NCI-H187 treated with DMSO at 0.1 percent for 48 hours (cell line): ENCODE measurements around the gene CECR2.

ENCODE experiments used
- DNase-seq: peaks from one replicate; lab custom pipeline; 2025; lab: John Stamatoyannopoulos, UW

The CECR2 gene

DNA sequence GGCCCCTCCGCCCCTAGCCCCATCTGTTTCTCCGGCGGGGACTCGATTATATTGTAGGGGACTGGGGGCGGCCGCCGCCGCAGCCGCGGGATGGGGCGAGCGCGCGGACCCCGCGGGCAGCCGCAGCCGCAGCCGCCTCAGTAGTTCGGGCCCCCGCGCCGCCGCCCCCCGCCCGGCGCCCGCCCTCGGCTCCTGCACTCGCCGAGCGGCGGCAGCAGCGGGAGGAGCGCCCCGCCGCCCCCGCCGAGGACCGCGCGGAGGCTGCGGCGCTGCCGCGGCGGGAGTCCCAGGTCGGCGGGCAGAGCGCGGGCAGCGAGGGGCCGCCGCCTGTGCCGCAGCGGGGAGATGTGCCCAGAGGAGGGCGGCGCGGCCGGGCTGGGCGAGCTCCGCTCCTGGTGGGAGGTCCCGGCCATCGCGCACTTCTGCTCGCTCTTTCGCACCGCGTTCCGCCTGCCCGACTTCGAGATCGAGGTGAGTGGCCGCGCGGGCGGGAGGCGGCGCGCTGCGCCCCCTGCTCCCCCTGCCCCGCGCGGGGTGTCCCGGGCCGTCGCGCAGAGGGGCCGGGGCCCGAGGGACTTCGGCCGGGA is at the start of gene CECR2:
Gene CECR2, plus strand, starts transcription at position 22 of the 587 bp plus-strand sequence. Its CDS starts 324 bp downstream, at position 346.
- no peak for DNase-seq

DNA sequence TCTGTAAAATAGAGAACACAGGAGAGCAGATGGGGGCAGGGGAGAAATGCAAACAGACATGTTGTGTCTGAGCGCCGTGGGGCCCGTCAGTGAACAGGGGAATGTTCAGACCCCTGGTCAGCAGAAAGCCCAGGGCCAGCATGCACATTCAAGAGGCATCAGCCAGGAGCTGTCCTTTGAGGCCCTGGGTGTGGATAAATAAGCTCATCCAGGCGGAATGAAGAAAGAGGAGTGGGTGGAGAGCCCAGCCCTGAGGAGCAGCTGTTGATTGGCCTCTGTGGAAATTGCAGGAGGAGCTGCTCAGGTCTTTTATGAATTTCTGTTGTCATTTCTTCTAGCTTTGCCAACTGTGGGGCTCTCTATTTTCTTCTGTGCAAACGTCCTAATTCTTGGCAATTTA is 49.7 kb upstream of the CECR2 start:
- DNase-seq, result no peak

DNA sequence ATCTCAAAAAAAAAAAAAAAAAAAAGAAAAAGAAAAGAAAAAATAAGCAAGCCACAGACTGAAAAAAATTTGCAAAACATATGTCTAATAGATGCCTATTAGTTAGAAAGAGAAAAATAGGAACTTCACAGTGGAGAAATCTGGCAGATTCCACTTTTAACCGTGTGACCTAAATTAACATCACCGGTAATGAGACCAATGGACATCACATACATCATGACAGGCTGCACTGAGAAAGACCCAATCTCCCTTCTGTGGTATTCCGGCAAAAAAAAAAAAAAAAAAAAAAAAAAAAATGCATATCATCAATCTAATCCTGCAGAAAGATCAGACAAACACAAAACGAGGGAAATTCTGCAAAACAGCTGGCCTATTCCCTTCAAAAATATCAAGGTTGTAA is 46.7 kb upstream of the CECR2 start:
- no peak for DNase-seq

DNA sequence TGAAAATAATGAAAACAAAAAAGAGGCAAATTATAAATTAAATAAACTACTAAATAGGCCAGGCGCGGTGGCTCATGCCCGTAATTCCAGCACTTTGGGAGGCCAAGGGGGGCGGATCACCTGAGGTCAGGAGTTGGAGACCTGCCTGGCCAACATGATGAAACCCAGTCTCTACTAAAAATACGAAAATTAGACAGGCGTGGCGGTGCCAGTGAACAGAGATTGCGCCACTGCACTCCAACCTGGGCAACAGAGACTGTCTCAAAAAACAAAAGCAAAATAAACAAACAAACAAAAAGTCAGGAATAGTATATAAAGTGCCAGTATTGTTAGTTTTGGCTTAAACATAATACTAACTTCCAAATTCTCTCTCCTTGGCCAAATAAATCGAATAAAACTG is 37.6 kb upstream of the CECR2 start:
- no peak for DNase-seq

DNA sequence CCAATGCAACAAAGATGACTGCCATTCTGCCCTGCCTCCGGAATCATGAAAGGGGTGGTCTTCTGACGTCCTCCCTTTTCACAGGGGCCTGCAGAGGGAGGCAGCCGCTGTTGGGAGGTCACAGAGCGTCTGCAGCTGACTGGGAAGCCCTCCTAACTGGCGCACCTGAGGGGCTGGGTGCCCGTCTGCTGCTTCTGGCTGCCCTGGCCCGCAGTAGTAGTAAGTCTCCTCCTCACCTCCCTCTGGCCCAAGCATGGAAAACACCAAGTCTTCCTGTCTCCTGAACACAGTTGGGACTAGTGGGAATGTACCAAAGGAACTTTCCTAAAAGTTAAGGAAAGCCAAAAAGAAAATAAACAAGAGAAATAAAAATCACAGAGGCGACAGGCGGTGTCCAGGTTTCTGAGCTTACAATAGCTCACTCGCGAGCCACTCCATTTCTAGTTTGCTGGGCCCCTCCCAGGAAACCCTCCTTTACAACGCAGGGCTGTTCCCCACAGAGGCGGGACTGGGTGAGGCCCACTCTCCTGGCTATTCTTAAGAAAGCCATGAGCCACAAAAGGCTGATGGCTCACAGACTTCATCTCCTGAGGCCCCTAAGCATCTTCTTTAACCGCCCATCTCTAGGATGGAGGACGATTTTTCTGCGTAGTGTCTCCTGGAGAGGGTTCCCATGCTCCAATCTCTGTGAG is 37.0 kb upstream of the CECR2 start:
- no peak for DNase-seq

DNA sequence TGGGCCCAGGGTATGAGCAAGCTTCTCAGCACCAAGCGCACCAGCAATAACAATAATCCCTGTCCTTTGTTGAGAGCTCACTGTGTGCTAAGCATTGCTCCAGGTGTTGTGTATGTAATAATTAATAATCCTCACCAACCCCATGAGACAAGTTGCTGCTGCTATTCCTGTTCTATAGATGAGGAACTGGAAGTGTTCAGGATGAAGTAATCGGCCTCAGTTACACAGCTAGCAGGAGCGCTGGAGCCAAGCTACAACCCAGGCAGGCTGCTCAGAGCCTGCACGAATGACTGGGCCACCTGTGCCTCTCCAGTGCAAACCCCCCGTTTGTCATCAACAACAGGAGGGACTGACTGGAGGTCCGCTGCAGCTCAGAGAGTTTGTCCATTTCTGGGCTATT is 35.2 kb upstream of the CECR2 start:
- no peak for DNase-seq

DNA sequence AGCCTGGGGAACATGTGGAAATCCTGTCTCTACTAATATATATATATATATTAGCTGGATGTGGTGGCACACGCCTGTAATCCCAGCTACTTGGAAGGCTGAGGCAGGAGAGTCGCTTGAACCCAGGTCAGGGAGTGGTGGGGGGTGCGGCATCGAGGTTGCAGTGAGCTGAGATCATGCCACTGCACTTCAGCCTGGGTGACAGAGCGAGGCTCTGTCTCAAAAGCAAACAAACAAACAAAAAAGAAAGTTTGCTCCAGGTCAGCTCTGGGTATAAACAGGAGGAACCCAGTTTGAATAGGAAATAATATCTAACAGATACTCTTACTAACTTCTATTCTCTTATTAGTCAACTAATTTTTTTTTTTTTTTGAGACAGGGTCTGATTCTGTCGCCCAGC is 34.3 kb upstream of the CECR2 start:
- DNase-seq, result no peak

DNA sequence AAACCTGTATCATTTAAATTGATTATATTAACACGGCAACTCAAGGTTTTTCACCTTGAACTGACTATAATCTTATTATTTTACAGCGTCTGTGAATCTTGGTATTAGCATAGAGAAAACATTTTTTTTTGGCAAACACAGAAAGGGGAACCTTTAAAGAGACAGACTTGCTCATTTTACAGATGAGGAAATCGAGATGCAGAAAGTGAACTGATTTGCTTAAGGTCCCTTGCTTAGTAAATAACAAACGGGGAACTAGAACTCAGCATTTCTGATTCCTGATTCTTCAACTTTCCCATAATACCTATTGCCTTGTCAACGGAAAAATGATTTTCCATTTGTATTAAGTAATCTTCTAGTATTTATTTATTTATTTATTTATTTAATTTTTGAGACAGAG is 33.2 kb upstream of the CECR2 start:
- no peak for DNase-seq

DNA sequence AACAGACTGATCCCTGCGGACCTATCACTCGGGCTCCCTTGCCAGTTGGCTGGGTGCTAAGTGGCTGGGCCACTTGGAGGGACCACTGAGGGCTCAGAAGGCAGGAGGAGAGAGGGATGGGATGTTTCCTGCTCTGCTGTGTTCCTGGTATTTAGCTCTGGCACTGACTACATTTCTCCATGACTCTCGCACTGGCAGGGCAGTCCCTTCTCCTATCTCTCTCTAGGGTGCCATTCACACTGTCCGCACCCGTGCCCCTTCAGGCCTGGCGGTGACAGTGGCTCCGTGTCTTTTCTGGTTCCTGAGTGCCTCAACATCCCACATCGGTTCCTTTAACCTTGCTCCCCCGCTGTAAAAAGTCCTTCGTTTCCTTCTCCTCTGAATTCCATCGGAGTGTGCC is 31.6 kb upstream of the CECR2 start:
- no peak for DNase-seq

DNA sequence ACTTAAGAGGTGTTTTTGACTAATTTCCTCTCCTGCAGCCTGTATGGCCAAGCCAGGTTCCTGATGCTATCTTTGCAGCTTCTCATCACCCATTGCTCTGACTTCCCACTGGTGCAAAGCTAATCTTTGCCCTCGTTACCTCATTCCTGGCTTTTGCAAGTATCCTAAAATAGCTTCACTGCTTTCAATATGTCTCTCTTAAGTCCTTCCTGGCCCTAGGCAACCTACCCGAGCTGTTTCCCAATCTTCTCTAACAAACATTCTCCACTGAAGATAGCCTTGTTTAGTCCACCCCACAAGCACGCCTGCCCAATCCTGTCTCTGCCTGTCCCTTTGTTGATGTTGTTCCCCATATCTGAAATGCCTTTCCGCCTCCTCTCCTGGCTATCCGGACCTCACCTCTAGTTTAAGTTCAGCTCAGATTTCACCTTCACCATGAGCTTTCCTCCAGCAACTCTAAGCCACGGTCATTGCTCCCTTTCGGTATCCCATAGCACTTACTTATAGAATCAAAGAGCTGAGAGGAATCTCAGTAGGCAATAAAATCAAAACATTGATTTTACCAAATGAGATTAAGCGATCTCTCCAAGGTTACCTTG is 30.1 kb upstream of the CECR2 start:
- no peak for DNase-seq

DNA sequence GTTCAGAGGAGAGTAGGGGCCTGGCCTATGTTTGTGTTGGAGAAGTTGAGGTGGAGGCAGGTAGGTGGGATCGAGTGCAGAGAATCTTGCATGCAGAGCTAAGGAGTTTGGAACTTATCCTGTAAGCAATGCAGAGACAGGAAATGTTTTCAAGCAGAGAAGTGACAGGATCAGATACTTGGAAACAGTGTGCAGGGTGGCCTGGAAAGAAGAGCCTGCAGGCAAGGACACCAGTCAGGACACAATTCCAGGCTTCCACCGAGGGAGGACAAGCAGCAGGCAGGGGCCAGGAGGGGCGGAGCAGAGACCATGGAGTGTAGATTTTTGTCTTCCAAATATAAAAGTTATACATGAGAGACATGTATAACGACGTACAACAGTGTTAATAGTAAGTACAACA is 26.9 kb upstream of the CECR2 start:
- DNase-seq, result no peak

DNA sequence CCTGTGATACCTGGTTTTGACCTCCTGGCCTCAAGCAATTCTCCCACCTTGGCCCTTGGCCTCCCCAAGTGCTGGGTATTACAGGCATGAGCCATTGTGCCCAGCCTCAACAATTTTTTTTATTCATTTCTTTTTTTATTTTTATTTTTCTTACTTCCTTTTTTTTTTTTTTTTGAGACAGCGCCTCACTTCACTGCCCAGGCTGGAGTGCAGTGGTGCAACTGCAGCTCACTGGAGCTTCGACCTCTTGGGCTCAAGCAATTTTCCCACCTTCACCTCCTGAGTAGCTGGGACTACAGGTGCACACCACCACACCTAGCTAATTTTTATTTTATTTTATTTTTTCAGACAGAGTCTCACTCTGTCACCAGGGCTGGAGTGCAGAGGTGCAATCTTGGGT is 25.5 kb upstream of the CECR2 start:
- no peak for DNase-seq

DNA sequence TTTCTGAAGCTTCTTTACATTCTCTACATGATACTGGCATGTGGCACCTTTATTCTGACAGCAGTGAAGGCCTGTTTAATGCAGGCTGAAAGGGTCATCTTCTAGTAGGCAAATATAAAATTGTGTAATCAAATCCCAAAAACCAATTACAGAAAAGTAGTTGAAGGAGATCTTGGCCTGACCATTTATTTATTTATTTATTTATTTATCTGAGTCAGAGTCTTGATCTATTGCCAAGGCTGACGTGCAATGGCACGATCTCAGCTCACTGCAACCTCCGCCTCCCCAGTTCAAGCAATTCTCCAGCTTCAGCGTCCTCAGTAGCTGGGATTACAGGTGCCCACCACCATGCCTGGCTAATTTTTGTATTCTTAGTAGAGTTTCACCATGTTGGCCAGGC is 22.7 kb upstream of the CECR2 start:
- no peak for DNase-seq

DNA sequence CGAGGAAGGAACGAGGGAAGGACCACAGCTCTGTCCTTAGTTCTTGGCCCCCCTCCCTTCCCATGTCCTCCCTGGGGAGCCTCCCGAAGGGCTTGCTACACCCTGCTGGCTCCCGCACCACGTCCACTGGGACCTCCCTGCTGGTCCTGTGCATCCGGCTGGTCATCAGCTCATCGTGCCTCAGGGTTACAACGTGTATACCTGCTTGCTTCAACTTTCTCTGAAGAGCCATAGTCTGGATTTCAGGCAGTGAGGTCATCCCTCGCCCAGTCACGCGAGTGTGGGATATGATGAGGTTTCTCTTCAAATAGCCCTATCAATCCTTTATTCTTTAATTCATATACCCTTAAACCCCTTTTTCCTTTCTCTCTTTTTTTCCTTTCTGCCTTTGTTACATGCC is 21.5 kb upstream of the CECR2 start:
- DNase-seq, result no peak

DNA sequence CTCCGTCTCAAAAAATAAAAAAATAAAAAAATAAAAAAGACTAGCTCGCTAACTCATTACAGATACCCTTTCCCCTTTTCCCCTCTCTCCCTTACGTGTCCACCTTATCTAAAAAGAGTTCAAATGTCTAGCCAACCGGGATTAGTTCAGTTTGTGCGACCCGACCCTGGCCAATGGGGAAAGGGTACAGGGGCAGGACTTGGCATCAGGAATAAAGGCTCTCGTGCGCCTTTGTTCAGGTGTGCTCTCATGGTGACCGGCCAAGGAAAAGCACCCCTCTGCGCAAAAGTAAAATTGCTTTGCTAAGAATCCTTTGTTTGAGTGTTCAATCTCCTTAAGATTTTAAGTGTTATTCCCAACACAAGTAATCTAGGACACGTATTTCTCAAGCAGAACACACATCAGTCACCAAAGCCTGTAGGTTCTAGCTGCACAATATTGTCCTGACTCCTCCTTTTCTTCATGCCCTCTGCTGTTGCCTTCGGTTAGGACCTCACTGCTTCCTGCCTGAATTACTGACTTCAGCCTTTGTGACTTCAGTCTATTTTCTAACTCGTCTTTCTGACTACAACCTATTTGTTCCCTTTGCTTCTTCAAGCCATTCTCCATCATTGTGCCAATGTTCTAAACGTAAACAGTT is 20.7 kb upstream of the CECR2 start:
- DNase-seq, result no peak

DNA sequence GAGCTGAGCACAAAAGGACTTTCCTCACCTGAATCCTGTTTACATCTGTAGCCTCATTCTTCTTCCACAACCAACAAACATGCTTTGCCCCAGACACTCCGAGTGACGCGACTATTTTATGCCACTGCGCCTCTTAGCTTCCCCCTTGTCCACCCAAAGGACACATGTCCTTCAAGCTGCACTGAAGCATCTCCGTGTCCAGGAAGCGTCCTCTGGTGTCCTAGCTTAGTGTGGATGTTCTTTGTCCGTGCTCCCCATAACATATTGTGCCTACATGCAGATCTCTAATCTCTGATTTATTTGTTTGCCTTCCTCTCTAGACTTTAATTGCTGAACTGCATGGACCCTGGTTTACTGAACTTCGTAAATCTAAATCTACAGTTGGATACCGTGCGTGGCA is 20.1 kb upstream of the CECR2 start:
- DNase-seq, result no peak

DNA sequence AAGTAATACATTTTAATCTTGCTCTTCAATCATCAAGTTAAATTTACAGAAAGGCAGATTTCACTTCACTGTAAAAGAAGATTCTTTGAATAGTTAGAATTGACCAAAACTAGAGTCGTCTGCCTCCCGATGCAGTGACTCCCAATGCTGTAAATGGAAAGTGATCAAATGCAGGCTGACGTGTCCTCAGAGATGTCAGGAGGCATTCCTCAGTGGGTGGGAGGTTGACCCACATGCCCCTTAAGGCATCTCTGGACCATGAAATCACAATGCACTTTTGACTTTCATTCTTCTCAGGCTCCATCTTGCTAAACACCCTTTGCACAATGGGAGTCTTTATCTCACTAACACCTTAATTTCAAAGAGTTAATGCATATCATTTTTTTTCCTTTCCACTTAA is 19.0 kb upstream of the CECR2 start:
- no peak for DNase-seq

DNA sequence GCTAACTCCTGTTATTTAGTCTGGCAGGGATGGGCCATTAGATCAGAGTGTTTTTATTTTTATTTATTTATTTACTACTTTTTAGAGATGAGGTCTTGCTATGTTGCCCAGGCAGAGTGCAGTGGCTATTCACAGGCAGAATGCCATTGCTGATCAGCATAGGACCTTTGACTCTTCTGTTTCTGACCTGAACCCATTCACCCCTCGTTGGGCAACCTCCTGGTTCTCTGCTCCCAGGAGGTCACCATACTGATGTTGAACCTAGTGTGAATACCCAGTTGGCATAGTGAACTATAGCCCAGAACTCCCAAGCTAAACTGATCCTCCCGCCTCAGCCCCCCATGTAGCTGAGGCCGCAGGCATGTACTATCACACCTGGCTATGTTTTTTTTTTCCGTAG is 16.5 kb upstream of the CECR2 start:
- no peak for DNase-seq

DNA sequence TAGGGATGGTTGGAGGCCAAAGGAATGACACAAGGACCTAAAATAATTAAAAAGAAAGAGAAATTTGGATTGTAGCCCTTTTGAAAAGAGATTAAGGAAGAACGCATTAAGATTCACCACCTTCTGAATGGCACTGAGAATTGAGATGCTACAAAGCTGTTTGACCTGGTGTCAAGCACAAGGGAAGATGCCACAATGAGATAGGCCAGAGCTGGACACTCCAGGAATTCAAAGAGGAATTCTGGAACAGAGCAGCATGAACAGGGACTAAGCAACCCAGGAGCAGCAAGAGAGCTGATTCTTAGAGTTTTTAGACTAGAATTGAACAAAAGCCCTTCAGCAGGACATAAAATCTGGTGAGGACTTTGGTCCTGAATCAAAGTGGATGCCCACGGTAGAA is 11.6 kb upstream of the CECR2 start:
- no peak for DNase-seq

DNA sequence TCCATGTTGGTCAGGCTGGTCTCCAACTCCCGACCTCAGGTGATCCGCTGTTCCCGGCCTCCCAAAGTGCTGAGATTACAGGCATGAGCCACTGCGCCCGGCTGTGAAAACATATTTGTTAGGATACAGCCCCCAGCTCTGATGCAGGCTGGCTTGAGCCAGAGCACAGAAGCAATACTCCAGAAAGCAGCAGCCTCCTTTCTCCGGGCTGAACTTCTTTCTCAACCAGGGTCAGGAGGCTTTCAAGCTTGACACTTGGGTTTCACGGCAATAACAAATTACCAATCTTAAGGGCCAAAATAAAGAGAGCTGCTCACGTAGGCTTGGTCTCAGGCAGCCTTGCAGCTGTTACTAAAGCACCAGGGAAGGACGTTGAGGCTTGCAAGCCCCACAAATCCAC is 10.8 kb upstream of the CECR2 start:
- no peak for DNase-seq

DNA sequence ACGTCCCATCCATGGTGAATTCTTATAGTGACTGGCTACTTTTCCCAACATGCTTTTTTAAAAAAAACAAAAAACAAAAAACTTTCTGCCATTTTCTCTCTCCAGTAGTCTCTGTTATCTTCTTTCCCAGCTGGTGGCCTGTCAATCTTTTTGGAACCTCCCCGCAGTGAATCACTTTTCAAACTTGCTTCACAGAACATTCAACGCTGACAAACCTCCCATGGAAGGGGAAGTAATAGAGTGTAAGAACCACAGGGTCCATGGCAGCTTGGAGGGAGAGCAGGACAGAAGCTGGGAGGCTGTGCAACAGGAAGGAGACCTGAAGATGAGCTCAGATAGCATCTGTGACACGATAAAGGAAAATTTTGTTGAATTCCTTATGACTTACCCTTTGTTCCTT is 9.8 kb upstream of the CECR2 start:
- DNase-seq, result no peak

DNA sequence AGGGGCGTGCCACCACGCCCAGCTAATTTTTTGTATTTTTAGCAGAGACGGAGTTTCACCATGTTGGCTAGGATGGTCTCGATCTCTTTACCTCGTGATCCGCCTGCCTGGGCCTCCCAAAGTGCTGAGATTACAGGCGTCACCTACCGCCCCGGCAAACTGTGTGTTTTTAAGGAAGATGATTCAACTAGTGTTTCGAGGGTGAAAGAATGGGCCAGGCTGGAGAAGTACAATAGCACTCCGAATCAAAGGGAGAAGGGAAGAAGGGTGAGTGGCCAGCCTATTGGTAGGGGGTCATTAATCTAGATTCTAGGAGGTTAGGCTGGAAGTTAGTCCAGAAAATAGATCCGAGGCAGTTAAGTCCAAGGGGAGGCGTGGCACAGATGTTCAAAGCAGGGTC is 2.9 kb upstream of the CECR2 start:
- no peak for DNase-seq

DNA sequence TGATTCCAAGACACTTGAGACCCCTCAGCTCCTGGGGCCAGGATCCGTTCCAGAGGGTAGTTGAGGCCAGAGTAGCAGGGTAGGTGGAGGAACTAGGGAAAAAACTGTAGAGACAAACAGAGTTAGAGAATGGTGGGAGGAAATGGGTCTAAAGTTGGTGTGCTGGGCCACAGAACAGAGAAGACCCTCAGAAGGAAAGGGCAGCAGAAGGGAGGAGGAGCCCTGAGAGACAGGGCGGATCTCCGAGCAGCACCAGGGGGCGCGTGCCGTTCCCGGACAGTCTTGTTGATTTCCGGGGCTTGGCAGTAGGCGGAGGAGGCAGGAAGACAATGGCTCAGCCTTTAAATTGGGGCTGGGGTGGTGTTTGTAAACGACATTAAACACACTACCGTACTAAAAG is 2.4 kb upstream of the CECR2 start:
- no peak for DNase-seq
